HG03457 (cell line): ENCODE results near the gene ATXN7L2.

Source experiments
- ATAC-seq: cut with Tn5 transposase; IDR thresholded peaks from one replicate; pipeline ENCODE4 v1.9.1; 2021; ENCODE audit warnings: moderate number of reproducible peaks; ENCODE audit not compliant: unreplicated experiment

The ATXN7L2 gene

DNA sequence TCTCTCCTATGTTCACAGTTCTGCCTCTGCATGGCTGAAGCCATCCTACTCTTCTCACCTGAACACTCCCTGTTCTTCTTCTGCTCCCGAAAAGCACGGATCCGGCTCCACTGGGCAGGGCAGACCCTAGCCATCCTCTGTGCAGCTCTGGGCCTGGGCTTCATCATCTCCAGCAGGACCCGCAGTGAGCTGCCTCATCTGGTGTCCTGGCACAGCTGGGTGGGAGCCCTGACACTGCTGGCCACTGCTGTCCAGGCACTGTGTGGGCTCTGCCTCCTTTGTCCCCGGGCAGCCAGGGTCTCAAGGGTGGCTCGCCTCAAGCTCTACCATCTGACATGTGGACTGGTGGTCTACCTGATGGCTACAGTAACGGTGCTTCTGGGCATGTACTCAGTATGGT is 12.0 kb downstream of the ATXN7L2 start:
- ATAC-seq = no peak

DNA sequence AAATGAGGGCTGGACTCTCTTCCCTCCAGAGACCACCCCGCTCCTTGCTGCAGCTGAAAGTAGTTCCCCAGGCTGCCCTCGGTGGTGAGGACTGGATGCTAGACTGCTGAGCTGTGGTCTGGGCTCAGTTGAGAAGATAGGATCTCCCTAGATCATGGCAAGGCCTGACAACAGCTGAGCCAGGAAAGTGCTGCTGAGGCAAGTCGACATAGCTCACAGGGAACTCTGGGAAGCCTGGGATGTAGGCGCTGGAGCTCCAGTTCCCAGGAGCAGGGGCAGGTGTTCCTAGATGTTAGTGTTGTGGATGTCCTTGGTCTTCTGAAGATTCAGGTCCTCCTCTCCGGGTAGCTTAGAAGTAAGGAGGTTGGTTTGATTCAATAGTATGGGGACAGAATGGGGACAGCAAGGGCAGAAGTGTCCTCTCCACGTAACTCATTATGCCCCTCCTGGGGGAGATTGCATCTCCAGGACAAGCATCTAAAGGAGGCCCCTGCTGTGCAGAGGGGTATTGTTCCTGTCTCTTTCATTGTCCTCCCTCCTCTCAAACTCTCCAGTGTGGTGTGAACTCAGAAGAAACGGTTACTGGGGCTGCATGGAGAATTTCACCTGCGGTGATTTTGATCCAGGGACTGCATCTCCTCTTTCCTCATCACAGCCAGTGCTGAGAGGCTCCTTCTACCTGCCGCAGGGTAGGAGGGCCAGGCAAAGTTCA is 13.9 kb downstream of the ATXN7L2 start:
- ATAC-seq = no peak

DNA sequence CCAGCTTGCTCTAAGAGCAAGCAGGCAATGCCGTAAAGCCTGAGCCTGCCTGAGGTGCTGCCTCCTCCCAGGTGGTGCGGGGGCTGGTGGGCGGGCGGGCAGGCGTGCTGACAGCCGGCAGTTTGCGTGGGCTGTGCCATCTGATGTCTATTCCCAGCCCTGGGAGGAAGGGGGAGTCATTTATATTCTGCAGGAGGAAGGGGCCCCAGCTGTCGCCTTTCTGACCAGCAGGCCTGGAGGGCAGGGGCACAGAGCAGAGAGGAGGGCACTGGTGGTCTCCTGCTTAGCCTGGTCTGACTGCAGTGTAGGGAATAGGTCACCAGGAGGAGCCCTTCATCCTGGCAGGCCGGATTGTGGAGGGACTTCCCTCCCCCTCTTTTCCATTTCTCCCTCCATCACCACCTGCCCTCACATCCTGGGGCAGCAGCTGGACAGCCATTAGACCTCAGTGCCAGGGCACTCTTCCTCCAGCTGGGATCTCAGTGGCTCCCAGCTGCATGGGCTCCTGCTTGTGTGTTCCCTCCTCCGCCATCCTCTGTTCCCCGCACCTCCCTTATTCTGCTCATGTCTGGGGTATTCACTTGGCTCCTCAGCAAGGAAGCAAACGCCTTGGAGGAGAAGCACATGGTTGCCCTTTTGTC is 14.6 kb downstream of the ATXN7L2 start:
- no peak for ATAC-seq

DNA sequence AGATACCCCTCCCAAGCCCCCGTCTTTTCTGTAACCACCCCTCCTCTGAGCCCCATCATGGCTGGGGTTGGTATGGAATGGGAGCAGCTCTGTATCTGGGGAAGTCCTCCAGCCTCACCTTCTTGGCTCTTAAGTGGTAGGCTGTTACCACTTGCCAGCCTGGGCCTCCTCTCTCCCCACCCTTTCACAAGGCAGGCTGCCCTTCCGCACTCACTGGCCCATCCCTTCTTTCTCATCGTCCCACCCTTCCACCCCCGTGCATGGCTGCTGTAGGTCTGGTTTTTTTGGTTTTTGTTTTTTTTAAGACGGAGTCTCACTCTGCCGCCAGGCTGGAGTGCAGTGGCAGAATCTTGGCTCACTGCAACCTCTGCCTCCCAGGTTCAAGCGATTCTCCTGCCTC is 15.4 kb downstream of the ATXN7L2 start:
- ATAC-seq = no peak

DNA sequence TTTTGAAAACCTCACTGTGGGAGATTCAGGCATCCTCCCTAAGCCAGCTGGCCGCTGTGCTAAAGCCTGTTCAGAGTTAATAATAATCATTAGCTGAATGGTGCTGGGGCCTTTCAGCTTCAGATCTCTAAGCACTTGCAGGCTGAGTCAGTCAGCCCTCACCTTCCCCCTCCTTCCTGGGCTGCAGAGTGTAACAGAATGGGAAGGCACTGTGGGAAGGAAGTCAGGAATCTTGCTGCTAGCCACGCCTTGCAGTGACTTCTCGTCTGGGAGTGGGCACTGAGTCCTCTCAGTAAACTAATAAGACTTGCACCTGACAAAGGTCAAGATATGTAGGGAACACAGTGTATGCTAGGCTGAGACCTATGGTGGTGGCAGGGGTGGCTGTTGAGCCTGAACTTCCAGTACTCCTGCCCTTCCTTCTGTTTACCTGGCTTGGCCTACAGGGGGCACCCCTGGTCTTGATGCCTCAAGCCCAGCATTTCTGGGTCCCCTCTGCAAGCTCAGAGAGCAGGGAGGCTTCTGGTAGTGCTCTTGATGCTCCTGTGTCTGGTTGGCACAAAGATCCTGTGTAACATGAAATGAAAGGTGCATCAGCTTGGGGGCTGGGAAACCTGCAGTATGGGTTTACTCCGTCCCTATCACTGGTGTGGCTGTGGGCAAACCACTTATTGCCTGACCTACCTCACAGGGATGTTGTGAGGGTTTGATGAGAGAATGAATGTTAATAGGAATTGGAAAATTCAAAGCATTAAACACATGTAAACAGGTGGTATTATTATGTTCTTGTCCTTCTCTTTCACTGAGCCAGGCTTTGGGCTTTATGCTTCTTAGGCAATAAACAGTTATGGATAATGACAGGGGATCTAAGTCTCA is 16.2 kb downstream of the ATXN7L2 start:
- ATAC-seq = no peak

DNA sequence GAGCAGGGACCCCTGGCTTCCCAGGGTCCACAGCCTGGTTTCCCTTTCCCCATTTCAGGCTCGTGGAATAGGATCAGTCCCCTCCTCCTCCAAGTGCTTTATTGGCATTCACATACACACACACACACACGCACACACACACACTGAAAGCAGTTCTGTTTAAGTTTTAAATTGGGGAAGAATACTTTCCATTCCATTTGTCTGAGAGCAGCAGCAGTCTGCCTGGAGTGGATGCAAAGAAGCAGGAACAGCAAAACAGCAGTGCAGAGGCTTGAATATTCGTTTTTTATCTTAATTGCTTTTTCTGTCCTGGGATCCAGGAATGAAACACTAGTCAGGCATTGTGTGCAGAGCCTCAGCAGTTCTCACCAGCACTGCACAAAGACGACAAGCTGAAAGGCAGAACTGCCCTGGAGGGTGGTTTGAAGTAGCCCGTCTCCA is 17.3 kb downstream of the ATXN7L2 start:
- no peak for ATAC-seq

DNA sequence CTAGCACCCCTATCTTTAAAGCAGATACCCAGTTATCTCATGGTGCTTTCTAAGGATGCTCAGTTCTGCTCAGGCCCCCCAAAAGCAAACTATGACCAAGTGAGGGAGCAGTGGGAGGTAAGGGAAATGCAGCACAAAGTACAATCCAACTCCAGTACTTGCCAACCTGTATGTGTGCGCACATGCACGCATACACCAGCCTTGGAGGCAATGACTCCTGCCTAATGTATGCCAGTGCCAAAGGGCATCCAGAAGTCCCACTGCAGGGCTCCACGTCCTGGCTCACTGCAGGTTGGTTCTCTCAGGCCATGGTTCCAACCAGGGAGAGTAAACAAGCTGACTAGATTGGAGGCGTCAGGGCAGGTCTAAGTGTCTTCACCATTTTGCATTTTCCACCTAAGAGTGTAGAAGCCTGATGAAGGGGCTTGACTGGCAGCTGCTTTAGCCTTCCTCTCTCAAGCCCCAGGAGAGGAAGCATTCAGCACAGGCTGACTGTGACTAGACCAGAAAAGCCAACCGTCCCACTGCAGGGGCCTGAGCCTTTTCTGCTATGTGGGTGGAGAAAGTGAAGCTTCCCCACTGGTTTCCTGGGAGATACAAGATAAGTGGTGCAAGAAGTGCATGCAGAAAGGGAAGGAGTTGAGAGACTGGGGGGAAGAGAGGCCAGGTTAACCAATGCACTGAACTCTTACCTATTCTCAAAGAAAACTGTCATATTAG is 18.1 kb downstream of the ATXN7L2 start:
- no peak for ATAC-seq

DNA sequence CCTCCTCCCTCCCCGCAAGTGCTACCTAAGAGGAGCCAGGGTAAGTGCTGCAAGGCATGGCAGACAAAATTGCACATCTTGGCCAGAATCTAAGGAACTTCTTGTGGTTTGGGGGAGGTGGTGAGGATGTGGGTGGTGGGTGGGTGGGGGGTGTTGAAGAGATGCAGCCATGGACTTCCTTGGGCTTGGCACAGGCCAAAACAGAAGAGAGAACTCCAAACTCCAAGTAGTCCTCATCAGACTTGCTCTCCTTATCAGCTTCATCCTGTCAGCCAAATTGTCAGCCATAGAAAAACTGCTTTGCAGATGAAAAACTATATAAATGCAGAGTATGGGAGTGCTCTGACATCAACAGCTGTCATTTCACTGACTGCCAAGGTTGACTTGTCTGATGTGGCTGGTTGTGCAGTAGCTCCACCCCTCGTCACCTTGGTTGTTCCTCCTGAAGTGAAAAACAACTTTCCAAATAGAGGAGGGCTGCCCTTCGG is 18.7 kb downstream of the ATXN7L2 start:
- no peak for ATAC-seq

DNA sequence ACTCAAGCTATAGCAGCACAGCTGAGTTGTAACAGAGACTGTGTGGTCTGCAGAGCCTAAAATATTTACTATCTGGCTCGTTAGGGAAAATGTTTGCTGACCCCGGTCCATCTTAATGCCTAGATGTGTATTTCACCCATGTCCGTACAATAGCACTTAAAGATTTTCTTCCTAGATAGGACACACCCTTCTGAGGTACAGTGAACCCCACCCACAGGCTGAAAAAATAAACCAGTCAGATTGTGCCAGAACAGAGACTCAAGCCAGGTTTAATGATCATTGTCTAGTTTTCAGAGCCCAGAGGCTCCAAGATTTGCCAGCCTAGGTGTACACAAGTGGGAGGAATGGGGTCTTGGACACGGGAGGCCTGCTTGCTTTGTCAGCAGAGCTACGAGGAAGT is 20.2 kb downstream of the ATXN7L2 start:
- ATAC-seq = no peak

DNA sequence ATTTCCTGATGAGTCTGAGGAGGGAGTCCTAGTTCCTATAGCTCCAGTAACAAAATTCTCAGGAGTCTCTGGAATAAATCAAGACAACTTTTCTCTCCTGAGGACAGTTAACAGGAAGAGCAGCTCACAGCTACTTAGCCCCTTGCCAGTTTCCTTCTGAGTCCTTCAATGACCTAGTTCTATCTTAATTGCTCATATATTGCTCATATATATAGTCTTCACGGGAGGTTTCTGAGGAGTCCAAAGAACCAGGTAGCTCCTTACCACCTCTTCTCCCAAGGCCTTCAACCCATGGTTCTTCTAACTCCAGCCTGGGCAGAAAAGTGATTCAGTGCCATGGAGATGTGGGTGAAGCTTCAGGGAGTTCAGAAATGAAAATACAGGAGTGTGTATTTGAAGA is 21.3 kb downstream of the ATXN7L2 start:
- ATAC-seq = no peak

DNA sequence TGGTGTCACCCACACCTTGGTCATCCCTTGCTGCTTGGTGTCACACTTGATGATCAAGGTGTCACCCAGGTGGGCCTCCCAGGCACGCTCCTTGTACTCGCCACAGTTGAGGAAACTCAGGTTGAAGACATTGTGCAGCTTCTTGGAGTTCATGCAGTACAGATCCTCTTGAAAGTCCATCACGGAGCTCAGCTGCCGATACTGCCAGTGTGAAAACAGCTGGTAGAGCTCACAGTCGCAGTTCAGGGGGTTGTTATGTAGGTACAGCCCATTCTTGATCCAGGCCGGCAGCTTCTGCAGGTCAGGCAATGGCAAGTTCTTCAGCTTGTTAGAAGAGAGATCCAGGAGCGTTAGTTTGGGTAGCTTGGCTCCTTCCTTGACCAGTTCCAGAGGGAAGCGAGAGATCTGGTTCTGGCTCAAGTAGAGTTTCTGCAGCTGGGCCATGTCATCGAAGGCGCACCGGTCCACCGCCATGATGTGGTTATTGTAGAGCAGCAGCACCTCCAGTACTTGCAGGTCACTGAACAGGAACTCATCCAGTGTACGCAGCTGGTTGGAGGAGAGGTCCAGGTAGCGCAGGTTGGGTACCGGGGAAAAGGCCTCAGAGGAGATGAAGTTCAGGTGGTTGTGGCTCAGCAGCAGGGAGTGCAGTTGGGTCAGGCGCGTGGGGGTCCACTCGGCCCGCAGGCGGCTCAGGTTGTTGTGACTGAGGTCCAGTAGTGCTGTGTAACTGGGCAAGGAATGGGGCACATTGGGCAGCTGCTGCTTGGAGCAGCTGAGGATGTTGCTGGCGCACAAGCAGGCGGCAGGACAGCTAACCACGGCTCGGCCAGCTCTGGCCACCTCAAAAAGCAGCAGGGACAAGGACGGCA is 24.5 kb downstream of the ATXN7L2 start:
- ATAC-seq = no peak

DNA sequence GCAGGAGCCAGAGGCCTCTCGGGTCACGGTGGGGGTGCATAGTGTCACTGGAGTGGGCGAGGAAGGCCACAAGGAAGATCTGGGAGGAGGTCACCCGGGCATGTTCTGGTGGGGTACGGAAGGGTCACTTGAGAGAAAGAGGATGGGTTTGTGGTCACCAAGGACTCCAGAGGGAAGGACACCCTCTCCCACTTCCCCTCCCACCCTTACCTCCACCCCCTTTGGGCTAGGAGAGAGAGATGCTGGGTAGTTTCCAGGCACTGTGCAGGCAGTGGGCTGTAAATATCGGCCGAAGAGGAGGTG is 25.1 kb downstream of the ATXN7L2 start:
- ATAC-seq = no peak

DNA sequence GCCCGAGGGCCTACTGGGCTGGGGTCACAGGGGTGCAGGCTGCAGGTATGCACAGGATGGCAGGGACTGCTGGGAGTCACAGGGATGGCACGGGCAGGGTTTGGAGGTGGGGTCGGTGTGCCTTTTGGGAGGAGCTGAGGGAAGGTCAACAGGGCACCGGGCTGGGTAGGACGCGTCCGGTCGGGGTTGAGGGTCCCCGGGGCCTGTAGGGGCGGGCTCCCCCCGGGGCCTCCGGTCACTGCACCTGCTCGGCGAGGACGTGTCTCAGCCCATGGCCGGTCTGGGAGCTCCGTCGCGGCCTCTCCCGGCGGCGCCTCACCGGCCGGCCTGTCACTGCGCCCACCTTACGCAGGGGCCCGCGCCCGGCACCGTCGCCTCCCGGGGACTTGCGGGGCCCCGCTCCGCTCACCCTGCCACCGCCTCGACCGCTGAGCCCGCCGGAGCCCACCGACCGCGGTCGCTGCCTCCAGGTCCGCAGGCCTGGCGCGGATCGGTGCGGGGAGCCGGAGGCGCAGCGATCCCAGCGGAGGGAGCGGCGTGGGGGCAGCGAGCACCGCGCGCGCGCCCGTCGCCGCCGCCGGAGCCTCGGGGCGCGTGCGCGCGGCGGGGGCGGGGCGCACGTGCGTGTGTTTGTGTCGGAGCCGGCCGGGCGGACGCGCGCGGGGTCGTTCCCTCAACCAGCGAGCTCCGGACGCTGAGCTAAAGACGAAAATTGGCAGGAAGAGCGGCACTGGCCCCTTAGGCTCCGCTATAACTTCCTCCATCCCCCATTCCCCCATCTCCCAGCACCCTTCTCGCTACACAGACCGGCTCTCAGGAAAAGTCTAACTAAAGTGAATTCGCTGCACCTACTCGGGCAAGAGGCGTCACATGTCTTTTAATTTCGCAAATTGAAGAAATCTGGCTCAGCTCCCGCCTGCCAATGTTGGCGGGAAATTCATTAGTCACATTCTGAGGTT is 25.8 kb downstream of the ATXN7L2 start, which contains the start of gene AMIGO1:
Gene AMIGO1 (minus strand): TSS at position 552 of the 959 bp plus-strand sequence. CDS start 815 bp downstream, outside the sequence.
- no peak for ATAC-seq

DNA sequence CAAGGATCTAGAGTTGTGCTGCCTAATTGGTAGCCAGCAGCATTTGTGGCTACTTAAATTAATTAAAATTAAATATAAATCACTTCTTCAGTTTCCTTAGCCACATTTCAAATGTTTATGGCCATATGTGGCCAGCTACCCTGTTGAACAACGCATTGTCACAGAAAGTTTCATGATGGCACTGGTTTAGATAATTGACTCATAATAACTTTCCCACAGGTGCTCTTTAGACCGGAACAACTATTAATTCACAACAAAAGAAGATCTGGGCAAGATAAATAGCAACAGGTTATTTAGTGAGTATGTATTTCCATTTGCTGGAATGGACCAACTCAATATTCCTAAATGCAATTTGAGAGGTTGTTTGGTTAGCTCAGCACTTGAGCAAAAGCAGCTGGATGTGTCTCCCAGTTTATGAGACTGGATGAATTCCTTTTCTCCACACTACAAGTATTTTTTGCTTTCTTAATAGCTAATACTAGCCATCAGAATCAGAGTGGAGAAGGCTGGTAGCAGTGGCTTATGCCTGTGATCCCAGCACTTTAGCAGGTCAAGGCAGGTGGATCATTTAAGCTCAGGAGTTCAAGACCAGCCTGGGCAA is 29.5 kb downstream of the ATXN7L2 start:
- no peak for ATAC-seq

DNA sequence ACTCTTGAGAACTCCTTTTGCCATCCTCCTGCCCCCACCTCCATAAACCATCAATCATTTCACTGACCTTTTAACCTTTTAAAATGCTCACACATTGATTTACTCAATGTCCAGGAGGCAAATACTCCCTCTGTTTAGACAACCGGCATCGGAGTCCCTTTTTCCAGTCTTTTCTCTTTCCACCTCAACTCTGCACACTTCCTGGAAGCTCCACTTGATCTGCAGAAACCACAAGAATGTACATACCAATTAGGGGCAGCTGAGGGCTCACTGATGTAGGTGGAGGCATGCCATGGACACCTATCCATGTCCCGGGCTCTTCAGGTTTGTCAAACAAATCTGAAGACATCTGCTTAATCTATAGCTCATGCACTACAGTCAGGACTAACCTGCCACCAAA is 31.1 kb downstream of the ATXN7L2 start:
- ATAC-seq = no peak

DNA sequence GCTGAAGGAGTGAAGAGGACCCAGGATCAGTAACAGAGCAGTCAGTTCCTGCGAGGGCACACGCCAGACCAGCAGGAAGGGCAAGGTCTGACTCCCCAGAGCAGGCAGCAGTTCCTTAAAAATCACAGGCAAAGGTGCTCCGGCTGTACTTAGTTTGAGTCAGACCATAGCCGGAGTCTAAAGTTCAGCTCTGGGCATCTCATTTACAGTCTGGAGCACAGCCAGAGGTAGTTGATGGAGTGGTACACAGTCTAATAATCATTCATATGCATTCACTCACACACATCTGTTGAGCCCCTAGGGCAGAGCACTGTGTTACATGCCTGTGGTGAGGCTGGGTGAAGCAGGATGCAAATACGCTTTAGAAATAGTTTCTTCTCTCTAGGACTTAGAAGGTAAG is 33.2 kb downstream of the ATXN7L2 start:
- ATAC-seq = no peak

DNA sequence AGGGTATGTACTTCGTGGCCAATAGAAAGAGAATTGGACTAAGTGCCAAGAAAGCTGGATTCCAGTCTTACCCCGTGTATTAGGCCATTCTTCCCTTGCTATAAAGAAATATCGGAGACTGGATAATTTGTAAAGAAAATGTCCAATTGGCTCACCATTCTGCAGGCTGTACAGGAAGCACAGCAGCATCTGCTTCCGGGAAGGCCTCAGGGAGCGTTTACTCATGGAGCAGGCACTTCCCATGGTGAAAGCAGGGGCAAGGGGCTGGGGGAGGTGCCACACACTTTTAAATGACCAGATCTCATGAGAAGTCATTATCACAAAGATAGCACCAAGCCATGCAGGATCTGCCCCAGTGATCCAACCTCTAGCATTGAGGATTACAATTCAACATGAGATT is 33.6 kb downstream of the ATXN7L2 start:
- ATAC-seq = no peak
